ENCODE results near the gene HSPA8. TPM values are rescaled to one million over a fixed set of nuclear protein-coding genes. Genes with fewer than 3 reads are reported as not detected.

HSPA8 gene
- total RNA-seq, 6 experiments from 2014 or later, result 1,520 to 2,256 (median 2,072) TPM

- Mint-ChIP-seq H3K4me3 (no peak overlapping the region), H3K27ac (no peak overlapping the region), H3K9me3 (no peaks in the 10 kb centered on the region), H3K27me3 (ENCODE audit: insufficient read depth) (peaks cover 26% of the 10 kb centered on the region), H3K36me3 (ENCODE audit: low read depth) (no peaks in the 10 kb centered on the region), H3K4me1 (ENCODE audit: low read depth) (no peaks in the 10 kb centered on the region)
- no peak for DNase-seq
- TF ChIP-seq, protein P1, sequence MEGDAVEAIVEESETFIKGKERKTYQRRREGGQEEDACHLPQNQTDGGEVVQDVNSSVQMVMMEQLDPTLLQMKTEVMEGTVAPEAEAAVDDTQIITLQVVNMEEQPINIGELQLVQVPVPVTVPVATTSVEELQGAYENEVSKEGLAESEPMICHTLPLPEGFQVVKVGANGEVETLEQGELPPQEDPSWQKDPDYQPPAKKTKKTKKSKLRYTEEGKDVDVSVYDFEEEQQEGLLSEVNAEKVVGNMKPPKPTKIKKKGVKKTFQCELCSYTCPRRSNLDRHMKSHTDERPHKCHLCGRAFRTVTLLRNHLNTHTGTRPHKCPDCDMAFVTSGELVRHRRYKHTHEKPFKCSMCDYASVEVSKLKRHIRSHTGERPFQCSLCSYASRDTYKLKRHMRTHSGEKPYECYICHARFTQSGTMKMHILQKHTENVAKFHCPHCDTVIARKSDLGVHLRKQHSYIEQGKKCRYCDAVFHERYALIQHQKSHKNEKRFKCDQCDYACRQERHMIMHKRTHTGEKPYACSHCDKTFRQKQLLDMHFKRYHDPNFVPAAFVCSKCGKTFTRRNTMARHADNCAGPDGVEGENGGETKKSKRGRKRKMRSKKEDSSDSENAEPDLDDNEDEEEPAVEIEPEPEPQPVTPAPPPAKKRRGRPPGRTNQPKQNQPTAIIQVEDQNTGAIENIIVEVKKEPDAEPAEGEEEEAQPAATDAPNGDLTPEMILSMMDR (IDR thresholded peaks at IDR 0.05), result no peak
These were observed 50.4 kb downstream of the HSPA8 start for GRCh38 chr11:123011510-123011909.

Other genes with a start within 250 kb of the HSPA8 start
- gene CRTAM, start 223.6 kb downstream of the HSPA8 start, total RNA-seq (2021; fragmentation: NEBNext Ultra II Directional; extraction: Animal tissue kit (Norgen Biotek cat#: 25700)), result not detected
- 1 to 10 TPM; 5.2 to 6.4 (median 5.7) TPM for gene JHY, start 179.4 kb downstream of the HSPA8 start, total RNA-seq (2021; fragmentation: NEBNext Ultra II Directional; extraction: Animal tissue kit (Norgen Biotek cat#: 25700))
- gene BSX, start 80.3 kb downstream of the HSPA8 start, total RNA-seq (2021; fragmentation: NEBNext Ultra II Directional; extraction: Animal tissue kit (Norgen Biotek cat#: 25700)), result not detected
- 100 to 1,000 TPM; 126 to 201 (median 138) TPM for gene CLMP, start 133.1 kb upstream of the HSPA8 start, total RNA-seq (2021; fragmentation: NEBNext Ultra II Directional; extraction: Animal tissue kit (Norgen Biotek cat#: 25700))

Measured in HFFc6 (cell line).